HG02588 (cell line): ENCODE results near the gene GMEB2.
"Not testable (repeated sequence)": the region's sequence is repeated elsewhere in the genome, so short reads cannot be mapped to it uniquely, and the experiment has no call there.

Experiments used
- ATAC-seq: cut with Tn5 transposase; IDR thresholded peaks from one replicate; pipeline ENCODE4 v1.9.1; 2021; ENCODE audit warnings: mild to moderate bottlenecking, moderate library complexity; ENCODE audit not compliant: unreplicated experiment

GMEB2 gene

GRCh38 chr20:63639093-63639975 lies 12.4 kb upstream of the GMEB2 start:
- no peak for ATAC-seq

DNA sequence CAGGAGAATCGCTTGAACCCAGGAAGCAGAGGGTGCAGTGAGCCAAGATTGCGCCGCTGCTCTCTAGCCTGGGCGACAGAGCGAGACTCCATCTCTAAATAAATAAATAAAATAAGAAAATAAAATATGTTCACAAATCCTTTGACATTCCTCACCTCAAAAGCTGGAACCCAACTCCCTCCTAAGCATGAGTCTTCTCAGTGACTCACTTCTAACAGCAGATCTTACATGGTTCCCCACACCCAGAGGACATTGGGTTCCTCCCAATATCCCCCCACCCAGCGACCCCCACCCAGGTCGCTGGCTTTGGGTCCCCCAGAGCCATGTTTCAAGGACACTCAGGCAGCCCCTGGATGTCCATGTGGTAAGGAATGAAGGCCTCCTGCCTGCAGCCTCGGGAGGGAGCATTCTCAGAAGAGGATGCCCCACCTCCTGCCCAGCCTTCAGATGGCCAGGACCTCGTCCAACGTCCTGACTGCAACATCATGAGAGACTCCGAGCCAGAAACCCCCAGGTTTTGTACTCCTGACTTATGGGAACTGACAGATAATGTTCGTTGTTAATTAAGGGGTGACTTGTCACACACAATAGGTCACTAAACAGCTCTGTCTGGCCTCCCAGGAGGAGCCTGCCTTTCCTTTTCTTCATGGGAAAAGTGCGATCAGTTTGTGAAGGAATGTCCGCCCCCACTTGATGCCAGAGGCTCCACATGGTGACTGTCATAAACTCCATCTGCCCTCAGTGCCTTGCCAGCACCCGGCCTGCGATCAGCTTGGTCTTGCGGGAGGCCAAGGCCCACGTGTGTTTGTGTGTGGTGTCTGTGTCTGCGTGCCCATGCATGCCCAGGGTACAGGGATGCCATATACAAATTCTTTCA lies 10.1 kb upstream of the GMEB2 start:
- ATAC-seq, result no peak

GRCh38 chr20:63635431-63636141 lies 8.7 kb upstream of the GMEB2 start:
- no peak for ATAC-seq

GRCh38 chr20:63633732-63634131 lies 6.8 kb upstream of the GMEB2 start:
- ATAC-seq, result no peak

DNA sequence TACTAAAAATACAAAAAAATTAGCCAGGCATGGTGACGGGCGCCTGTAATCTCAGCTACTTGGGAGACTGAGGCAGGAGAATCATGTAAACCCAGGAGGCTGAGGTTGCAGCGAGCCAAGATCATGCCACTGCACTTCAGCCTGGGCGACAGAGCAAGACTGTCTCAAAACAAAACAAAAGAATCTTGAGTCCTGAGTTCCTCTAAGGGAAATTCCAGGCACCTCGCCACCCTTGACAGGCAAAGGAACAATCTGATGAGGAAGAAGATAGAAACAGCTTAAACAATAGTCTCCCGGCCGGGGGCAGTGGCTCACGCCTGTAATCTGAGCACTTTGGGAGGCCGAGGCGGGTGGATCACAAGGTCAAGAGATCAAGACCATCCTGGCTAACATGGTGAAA lies 4.5 kb upstream of the GMEB2 start:
- not testable (repeated sequence) for ATAC-seq

GRCh38 chr20:63630956-63631355 lies 4.1 kb upstream of the GMEB2 start:
- ATAC-seq, result not testable (repeated sequence)

GRCh38 chr20:63628246-63628975 lies 1.5 kb upstream of the GMEB2 start:
- no peak for ATAC-seq

DNA sequence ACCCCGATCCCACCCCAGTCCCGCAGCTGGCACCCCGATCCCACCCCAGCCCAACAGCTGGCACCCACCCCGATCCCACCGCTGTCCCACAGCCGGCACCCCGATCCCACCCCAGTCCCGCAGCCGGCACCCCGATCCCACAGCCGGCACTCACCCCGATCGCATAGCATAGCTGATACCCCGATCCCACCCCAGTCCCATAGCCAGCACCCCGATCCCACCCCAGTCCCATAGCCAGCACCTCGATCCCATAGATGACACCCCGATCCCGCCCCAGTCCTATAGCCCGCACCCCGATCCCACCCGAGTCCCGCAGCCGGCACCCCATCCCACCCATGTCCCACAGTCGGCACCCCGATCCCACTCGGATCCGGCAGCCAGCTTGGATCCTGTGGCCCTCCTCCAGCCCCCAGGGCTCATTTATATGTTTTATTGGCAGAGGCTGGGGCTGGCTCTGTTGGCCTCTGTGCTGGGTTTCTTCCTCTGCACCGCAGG lies 897 bp upstream of the GMEB2 start:
- no peak for ATAC-seq

GRCh38 chr20:63627129-63627750 lies 339 bp upstream of the GMEB2 start:
- ATAC-seq, result peak; percentile 72

DNA sequence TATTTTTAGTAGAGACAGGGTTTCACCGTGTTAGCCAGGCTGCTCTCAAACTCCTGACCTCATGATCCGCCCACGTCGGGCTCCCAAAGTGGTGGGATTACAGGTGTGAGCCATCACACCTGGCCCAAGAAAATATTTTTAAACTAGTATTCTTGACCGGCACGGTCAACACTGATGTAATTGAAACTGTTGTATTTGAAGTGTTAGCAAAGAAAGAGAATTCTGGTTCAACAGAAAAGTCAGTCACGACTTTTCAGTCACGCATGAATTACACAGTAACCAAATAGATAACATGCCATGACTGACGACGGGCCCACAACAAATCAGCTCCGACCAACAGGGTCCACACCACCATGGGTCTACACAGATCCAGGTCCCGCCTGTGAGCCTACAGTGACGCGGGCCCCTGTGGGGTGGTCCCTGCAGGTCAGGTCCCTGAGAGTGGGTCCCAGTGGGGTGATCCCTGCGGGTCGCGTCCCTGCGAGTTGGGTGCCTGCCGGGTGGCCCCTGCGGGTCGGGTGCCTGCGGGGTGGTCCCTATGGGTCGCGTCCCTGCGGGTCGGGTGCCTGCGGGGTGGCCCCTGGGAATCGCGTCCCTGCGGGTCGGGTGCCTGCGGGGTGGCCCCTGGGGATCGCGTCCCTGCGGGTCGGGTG lies 1.0 kb downstream of the GMEB2 start:
- ATAC-seq, result no peak

GRCh38 chr20:63624486-63624885 lies 2.4 kb downstream of the GMEB2 start:
- ATAC-seq, result no peak

DNA sequence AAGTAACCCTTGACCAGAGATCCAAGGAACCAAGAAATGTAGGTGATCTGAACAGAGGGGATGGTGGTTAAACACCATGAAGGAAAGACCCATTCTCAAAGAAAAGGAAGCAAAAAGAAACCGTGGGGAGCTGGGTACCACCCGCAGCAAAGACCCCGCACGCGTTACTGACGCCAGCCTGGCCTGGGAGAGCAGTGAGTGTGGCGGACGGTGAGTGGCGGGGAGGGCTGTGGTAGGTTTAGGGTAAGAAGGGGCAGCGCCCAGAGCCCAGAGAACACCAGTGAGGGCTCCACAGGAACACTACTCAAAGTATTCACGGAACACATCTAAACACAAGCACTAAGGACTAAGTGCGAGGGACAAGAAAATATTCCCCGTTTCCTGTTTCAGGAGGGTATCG lies 4.2 kb downstream of the GMEB2 start:
- no peak for ATAC-seq

DNA sequence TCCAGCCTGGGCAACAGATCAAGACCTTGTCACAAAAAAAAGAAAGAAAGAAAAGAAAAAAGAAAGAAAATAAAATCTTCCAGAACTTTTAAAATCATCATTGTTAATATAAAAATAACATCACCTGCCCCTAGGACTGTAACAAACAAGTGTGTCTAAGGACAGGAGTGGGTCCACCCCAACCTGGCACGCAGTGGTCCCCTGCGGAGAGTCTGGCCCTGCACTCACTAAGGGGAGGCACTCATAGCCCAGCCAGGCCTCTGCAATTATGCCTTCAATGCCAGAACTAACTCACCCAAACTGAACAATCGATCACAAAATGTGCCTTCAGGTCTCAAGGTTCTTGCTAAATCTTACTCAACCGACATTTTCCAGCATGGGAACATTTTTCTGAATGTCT lies 4.8 kb downstream of the GMEB2 start:
- ATAC-seq, result no peak

DNA sequence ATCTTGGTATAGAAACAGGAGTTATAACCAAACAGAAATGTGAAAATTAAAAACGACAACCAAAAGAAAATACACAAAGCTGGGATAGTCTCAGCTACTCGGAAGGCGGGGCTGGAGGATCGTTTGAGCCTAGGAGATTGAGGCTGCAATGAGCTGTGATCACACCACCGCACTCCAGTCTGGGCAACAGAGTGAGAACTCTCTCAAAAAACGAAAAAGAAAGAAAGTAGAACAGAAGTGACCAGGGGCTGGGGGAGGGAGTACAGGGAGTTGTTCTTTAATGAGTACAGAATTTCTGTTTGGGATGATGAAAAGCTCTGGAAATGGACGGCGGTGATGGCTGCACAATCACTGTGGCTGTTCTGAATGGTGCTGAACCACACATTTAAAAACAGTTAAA lies 5.9 kb downstream of the GMEB2 start:
- ATAC-seq, result no peak

GRCh38 chr20:63619505-63619904 lies 7.4 kb downstream of the GMEB2 start:
- ATAC-seq, result no peak

DNA sequence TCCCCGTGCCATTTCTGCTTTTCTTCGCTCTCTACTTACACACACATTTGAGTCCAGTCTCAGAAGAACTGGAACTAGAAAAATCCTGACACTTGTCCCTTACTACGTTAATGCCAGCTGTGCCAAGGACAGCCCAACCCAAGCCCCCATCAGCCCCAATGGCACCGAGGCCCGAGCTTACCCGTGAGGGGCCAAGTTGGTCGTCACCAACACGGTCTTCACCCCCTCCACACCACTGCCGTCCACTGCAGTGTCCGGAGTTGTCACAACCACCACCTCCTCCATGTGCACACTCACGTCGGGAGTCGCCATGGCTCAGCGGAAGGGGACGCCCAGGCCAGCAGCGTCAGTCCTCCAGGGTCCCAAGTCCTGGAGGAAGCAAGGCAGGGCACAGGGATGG lies 7.8 kb downstream of the GMEB2 start:
- ATAC-seq, result no peak

DNA sequence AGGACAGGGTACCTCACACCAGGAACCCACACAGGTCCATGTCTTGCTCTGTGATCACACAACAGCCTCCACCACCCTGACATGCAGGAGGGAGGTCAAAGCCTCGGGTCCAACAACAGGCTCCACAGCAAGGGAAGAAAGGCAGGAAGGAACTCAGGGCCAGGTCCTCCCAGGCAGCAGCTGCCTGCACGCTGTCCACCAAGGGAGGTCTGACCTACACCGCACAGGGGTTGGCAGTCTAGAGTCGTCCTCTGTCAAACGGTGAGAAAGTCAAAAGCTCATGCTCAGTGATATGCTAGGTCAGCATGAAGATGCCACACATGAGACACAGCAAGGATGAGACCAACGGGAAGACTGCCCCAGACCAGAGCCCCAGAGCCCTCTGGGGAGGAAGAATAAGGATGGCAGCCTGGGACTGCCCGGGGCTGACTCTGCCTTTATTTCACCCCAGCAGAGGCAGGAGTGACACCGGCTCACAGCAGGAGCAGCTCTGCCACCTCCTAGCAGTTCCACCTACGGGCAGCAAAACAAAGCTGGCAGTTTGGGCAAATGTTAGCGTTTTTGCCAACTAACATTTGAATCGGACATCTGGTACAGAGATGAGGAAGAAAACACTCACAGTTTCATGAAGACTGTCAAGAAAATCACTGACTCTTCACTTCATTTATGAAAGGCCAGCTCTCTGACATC lies 8.5 kb downstream of the GMEB2 start:
- ATAC-seq, result no peak

DNA sequence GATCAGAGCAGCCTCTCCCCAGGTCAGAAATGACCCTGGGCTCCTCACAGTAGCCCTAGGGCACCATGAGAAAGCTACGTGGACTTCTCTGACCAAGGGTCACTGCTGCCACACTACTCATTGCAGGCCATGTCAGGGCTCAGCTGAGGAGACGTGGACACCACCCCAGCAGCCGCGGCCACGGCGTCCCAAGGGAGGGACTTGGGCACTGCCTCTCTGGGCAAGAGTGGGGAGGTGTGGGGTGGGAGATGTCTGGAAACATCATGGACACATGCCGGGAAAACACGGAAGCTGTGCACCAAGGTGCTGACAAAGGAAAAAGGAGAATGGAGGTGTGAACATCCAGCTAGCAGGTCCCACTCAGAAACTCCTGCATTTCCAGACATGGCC lies 9.0 kb downstream of the GMEB2 start:
- no peak for ATAC-seq
